ENCODE results near the gene PTER. TPM values are rescaled to one million over a fixed set of nuclear protein-coding genes. Genes with fewer than 3 reads are reported as not detected.
A peak's percentile ranks its signal among the peaks of the same experiment; 100 is the strongest.

The PTER gene
- total RNA-seq, 2 experiments from 2014 or later: 33.1 to 34.5 TPM

DNA sequence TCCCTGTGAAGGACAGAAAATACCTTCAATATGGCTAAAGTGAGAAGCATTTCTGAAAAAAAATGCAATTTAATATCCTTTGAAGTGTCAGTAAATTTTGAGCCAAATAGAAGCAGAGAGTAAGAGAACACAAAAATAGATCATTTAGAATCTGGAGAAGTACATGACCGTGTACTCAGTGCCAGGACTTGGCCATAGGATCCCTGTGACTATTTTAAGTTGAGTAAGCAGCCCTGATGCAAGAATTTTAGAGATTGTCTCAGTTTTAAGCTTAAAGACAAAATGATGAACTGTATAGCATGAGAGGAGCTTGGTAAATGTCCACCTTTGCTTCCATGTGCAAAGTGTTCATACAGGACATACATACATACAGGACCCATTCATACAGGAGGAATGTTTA, 2.5 kb downstream of the PTER start:
- ATAC-seq: no peak
- peaks cover 54% of the 10 kb centered on the region for H3K36me3 Mint-ChIP-seq (ENCODE audit: low read depth)
- H3K4me3 Mint-ChIP-seq: peak overlapping the region; percentile 89
- DNase-seq: no peak
- POLR2A ChIA-PET: no interaction called here
- peak overlapping the region; percentile 67 for H3K27ac Mint-ChIP-seq
- no peaks in the 10 kb centered on the region for H3K27me3 Mint-ChIP-seq
- H3K9me3 Mint-ChIP-seq (ENCODE audit: low read depth): no peaks in the 10 kb centered on the region
- intact Hi-C loops (cut with DNase I, micrococcal nuclease): loop anchor here (5.0 to 10.0 kb wide), 5 partner anchors 338 to 1482 kb away; partner anchors contain the start of genes MEIG1 (in 1 of the 2), STAM (in 1 of the 2), TRDMT1 (in 1 of the 2) and VIM (in 1 of the 2)
- CTCF ChIA-PET: no interaction called here
- H3K4me1 Mint-ChIP-seq: peaks cover 42% of the 10 kb centered on the region

DNA sequence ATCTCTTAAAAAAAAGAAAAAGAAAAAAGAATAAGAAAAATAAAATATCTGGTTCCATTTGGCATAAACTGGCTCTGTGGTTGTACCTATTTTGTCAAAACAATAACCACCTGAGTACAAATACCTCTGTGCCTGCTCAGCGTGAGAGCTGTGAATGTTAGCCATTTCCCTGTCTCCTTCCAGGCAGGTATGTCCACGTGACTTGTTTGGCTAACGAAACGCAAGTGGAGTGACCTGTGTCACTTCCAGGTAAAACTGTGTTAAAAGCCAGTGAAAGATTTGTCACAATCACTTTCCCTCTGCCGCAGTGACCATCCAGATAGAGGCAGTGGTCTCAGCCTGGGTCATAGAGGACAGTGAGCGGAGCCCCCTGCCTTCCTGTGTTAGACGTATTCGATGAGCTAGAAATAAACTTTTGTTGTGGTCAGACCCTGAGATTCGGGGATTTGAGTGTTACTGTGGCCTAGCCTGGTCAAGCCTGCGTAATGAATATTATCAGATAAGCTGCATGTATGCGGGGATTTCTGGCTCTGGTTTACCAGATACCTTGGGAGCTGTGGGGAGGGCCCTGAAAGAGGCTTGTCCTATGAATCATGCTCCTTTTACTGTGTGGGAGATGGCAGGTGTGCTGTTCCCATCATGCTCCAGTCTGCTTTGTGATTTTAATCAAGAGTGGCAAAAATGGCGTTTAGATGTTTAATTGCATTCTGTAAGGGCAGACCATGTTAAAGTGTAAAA, 3.8 kb downstream of the PTER start:
- H3K9me3 Mint-ChIP-seq (ENCODE audit: low read depth): no peaks in the 10 kb centered on the region
- DNase-seq (peak; percentile 33), ATAC-seq (no peak)
- intact Hi-C loops (cut with DNase I, micrococcal nuclease): loop anchor here in 1 of 2 experiments (1.0 kb wide), 1 partner anchor 339 kb away; no protein-coding TSS in a partner anchor
- peak overlapping the region; percentile 38 for H3K4me3 Mint-ChIP-seq
- H3K36me3 Mint-ChIP-seq (ENCODE audit: low read depth): peaks cover 59% of the 10 kb centered on the region
- H3K4me1 Mint-ChIP-seq: peaks cover 42% of the 10 kb centered on the region
- ChIA-PET CTCF (interaction anchor here (0.7 kb wide), 1 partner anchor 79 kb away, joined by 3 read pairs; no protein-coding TSS in a partner anchor), POLR2A (no interaction called here)
- no peaks in the 10 kb centered on the region for H3K27me3 Mint-ChIP-seq
- peak overlapping the region; percentile 9 for H3K27ac Mint-ChIP-seq

DNA sequence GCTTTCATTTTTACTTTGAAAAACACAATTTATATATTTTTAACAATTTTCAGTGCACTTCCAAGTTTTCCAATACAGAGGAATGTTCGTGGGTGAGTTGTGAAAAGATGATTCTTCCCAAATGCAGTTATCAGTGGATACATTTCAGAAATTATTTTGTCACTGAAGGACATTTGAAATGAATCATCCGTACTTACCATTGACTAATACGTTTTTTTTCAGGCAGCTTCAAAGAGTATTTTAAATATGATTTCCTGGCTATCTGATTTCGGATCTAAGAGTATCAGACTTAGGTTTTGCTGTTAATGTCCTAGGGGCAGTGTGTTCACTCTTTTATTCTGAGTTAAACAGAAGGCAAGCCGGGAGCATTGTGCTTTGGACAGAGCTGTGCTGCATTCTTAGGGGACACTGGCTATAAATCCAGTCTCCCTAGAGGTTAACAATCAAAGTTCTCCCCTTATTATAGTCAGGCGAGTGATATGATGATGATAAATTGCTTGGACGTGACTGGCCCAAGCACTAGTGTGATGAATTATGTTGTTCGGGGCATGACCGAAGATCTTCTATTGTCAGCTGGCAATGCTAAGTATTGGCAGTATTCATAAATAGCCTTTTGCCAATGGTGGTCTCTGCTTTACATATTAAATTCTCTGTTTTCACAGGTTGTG, 4.5 kb downstream of the PTER start:
- no peak for ATAC-seq
- Mint-ChIP-seq H3K36me3 (ENCODE audit: low read depth) (peaks cover 67% of the 10 kb centered on the region), H3K9me3 (ENCODE audit: low read depth) (no peaks in the 10 kb centered on the region), H3K27me3 (no peaks in the 10 kb centered on the region), H3K4me3 (peak overlapping the region; percentile 38), H3K27ac (peak overlapping the region; percentile 17), H3K4me1 (peaks cover 39% of the 10 kb centered on the region)
- intact Hi-C loops (cut with DNase I, micrococcal nuclease): no loop called here
- DNase-seq: no peak
- ChIA-PET CTCF (no interaction called here), POLR2A (no interaction called here)

DNA sequence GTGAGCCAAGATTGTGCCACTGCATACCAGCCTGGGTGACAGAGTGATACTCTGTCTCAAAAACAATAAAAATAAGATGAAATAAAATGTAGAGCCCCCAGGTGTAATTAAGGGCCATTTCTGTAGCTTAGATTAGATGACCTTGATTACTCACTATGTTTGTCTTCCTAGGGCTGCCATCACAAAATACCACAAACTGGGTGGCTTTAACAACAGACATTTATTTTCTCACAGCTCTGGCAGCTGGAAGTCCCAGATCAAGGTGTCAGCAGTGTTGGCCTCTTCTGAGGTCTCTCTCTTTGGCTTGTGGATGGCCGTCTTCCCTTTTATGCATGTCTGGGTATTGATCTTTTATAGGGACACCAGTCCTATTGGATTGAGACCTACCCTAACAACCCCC, 6.1 kb downstream of the PTER start:
- intact Hi-C loops (cut with DNase I, micrococcal nuclease): no loop called here
- Mint-ChIP-seq H3K9me3 (ENCODE audit: low read depth) (no peaks in the 10 kb centered on the region), H3K4me1 (peaks cover 36% of the 10 kb centered on the region), H3K27me3 (no peaks in the 10 kb centered on the region), H3K4me3 (no peak overlapping the region), H3K27ac (no peak overlapping the region), H3K36me3 (ENCODE audit: low read depth) (peaks cover 69% of the 10 kb centered on the region)
- DNase-seq (no peak), ATAC-seq (no peak)
- POLR2A ChIA-PET: no interaction called here
- CTCF ChIA-PET: interaction anchor here (1.0 to 1.2 kb wide), 2 partner anchors 11 to 324 kb away, joined by 3 read pairs; no protein-coding TSS in a partner anchor

DNA sequence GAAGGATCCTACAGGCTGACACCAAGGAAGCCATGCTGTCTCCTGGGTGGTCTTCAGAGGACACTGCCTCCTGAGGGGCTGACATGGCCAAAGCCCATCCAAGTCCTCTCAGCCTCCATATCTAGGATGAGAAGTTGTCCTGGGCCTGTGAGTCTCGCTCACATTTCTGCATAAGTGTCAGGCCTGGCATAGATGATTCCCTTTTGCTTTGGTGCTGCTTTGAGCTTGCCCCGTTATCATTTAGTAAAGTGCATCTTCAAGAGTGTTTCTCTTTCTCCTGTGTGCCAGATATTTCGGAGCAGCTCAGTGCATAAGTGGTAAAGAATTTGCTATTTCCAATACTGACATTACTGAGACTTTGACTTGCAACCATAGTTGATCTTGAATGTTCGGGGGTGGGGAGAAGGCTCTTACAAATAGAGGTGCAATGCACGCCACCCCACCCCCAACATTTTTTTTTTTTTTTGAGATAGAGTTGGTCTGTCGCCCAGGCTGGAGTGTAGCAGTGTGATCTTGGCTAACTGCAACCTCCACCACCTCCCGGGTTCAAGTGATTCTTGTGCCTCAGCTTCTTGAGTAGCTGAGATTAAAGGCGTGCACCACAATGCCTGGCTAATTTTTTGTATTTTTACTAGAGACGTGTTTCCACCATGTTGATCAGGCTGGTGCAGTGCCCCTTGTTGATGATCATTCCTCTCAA, 9.1 kb downstream of the PTER start:
- ChIA-PET POLR2A (interaction anchor here (1.5 kb wide), 1 partner anchor 9 kb away, joined by 8 read pairs; the partner anchor contains the start of gene PTER), CTCF (no interaction called here)
- intact Hi-C loops (cut with DNase I, micrococcal nuclease): no loop called here
- DNase-seq: no peak
- no peak overlapping the region for H3K27ac Mint-ChIP-seq
- no peak overlapping the region for H3K4me3 Mint-ChIP-seq
- ATAC-seq: no peak
- H3K4me1 Mint-ChIP-seq: peaks cover 13% of the 10 kb centered on the region
- peaks cover 62% of the 10 kb centered on the region for H3K36me3 Mint-ChIP-seq (ENCODE audit: low read depth)
- no peaks in the 10 kb centered on the region for H3K9me3 Mint-ChIP-seq (ENCODE audit: low read depth)
- H3K27me3 Mint-ChIP-seq: no peaks in the 10 kb centered on the region

DNA sequence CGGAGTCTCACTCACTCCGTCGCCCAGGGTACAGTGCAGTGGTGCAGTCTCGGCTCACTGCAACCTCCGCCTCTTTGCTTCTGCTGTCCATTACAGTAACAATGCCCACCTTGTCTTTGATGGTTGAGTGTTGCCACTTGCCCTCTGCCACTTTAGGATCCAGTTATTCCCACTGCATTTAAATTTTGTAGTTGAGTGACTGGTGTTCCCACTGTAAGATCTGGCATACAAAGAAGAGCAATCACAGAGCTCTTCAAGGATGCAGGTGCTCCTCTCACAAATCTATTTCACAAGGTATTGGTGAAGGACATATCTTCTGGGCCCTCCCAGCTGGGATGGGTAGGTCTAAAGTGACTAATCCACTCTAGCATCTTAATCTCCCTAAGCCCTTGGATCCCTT, 12.6 kb downstream of the PTER start:
- ATAC-seq (no peak), DNase-seq (no peak)
- CTCF ChIA-PET: interaction anchor here (0.7 kb wide), 1 partner anchor 332 kb away, joined by 3 read pairs; no protein-coding TSS in a partner anchor
- Mint-ChIP-seq H3K9me3 (ENCODE audit: low read depth) (no peaks in the 10 kb centered on the region), H3K4me3 (no peak overlapping the region), H3K4me1 (peaks cover 6% of the 10 kb centered on the region), H3K36me3 (ENCODE audit: low read depth) (peaks cover 41% of the 10 kb centered on the region), H3K27me3 (no peaks in the 10 kb centered on the region), H3K27ac (no peak overlapping the region)
- POLR2A ChIA-PET: interaction anchor here (0.6 kb wide), 1 partner anchor 23 kb away, joined by 4 read pairs; no protein-coding TSS in a partner anchor
- intact Hi-C loops (cut with DNase I, micrococcal nuclease): no loop called here

DNA sequence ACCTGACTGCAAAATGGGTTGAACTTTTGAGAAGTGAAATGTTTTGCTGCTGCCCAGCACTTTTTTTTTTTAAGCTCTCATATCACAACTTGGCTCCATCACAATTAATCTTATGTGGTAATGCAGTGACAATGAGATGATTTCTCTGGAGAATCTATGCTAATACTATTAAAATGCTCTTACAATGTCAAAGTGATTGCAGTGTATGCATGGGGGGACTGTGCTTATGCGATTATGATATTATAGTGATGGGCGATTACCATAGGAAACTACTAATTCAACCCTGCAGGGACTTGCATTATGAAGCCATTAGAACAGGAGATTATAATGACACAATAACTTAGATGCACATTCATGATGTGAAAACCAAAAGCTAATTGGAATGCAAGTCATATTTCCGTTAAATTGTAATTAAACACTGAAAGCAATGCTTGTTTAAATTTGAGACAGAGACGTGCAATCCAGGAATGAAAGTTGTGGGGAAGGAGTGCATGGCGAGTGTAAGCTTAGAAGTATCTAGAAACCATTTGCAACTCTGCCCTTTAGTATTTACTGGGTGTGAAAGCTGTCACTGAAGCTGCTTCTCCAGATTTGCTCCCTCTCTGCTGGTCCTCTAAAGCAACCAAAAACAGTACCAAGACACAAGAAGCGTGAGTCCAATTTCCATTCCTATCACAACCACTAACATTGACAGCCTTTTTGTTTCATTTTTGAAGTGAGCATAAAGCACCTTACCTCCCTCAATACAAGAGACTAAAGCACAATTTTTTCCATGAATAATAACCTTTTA, 21.6 kb downstream of the PTER start:
- intact Hi-C loops (cut with DNase I, micrococcal nuclease): no loop called here
- Mint-ChIP-seq H3K4me1 (peaks cover 13% of the 10 kb centered on the region), H3K4me3 (no peak overlapping the region), H3K27me3 (no peaks in the 10 kb centered on the region), H3K36me3 (ENCODE audit: low read depth) (peaks cover 23% of the 10 kb centered on the region), H3K27ac (no peak overlapping the region), H3K9me3 (ENCODE audit: low read depth) (no peaks in the 10 kb centered on the region)
- ATAC-seq (peak; percentile 65), DNase-seq (no peak)
- ChIA-PET POLR2A (no interaction called here), CTCF (interaction anchor here (1.1 kb wide), 1 partner anchor 30 kb away, joined by 6 read pairs; no protein-coding TSS in a partner anchor)

DNA sequence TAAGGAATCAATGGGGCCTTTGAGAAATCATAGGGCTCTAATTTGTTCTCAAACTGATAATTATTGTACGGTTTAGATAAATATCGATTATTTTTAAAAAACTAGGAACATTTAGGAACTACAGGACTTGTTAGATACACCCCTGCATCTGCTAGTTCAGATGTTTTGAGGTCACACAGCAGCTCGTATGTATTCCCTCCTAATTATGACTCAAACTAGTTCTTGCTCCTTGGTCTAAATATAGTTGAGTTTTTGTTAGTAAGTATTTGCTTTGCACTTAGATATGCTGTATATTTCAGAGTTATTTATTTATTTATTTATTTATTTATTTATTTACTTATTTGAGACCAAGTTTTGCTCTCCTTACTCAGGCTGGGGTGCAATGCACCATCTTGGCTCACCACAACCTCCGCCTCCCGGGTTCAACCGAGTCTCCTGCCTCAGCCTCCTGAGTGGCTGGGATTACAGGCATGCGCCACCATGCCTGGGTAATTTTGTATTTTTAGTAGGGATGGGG, 22.7 kb downstream of the PTER start:
- ChIA-PET POLR2A (no interaction called here), CTCF (no interaction called here)
- Mint-ChIP-seq H3K4me1 (peaks cover 14% of the 10 kb centered on the region), H3K36me3 (ENCODE audit: low read depth) (peaks cover 31% of the 10 kb centered on the region), H3K9me3 (ENCODE audit: low read depth) (peaks cover under 1% of the 10 kb centered on the region), H3K4me3 (no peak overlapping the region), H3K27ac (no peak overlapping the region), H3K27me3 (no peaks in the 10 kb centered on the region)
- DNase-seq (no peak), ATAC-seq (no peak)
- intact Hi-C loops (cut with DNase I, micrococcal nuclease): no loop called here

DNA sequence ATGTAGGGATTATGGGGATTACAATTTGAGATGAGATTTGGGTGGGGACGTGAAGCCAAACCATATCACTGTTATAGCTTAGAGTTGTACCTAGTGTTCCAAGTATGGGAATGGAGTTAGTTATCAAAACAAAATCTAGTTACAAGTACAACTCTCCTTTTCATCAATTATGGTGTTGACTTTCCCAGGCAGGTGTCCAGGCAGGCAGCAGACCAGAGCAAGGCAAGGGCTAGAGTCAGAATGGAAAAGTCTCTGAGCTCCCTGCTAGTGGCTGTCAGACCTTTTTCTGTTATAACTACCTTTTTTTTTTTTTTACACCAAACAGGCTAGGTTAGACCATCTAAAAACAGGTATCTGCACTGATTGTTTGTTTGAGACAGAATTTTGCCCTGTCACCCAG, 29.2 kb downstream of the PTER start:
- Mint-ChIP-seq H3K36me3 (ENCODE audit: low read depth) (peaks cover 56% of the 10 kb centered on the region), H3K27me3 (no peaks in the 10 kb centered on the region), H3K4me3 (no peak overlapping the region), H3K9me3 (ENCODE audit: low read depth) (peaks cover 3% of the 10 kb centered on the region), H3K27ac (no peak overlapping the region), H3K4me1 (peaks cover 40% of the 10 kb centered on the region)
- no peak for DNase-seq
- ChIA-PET POLR2A (no interaction called here), CTCF (no interaction called here)
- intact Hi-C loops (cut with DNase I, micrococcal nuclease): no loop called here
- no peak for ATAC-seq

DNA sequence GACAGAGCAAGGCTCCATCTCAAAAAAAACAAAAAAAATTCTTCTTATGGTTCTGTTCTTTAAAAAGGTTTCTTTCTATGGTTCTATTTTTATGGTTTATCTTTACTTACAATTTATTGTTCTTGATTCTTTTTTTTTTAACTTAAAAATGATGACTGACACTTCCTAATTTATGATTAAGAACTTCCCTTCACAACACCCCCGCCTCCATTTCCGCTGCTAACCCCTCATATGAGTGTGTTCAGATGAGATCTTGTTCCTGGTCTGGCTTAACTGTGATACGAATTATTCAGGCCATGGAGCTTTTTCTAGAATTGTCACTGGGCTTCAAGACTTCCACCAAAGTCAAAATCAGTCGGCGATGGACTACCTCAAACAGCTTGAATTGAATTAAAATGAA, 33.9 kb downstream of the PTER start:
- Mint-ChIP-seq H3K9me3 (ENCODE audit: low read depth) (no peaks in the 10 kb centered on the region), H3K27ac (peak overlapping the region; percentile 20), H3K4me1 (peaks cover 26% of the 10 kb centered on the region), H3K4me3 (no peak overlapping the region), H3K27me3 (no peaks in the 10 kb centered on the region), H3K36me3 (ENCODE audit: low read depth) (peaks cover 39% of the 10 kb centered on the region)
- ATAC-seq (peak; percentile 44), DNase-seq (peak; percentile 58)
- intact Hi-C loops (cut with DNase I, micrococcal nuclease): no loop called here
- ChIA-PET CTCF (no interaction called here), POLR2A (interaction anchor here (1.1 kb wide), 1 partner anchor 11 kb away, joined by 3 read pairs; no protein-coding TSS in a partner anchor)

DNA sequence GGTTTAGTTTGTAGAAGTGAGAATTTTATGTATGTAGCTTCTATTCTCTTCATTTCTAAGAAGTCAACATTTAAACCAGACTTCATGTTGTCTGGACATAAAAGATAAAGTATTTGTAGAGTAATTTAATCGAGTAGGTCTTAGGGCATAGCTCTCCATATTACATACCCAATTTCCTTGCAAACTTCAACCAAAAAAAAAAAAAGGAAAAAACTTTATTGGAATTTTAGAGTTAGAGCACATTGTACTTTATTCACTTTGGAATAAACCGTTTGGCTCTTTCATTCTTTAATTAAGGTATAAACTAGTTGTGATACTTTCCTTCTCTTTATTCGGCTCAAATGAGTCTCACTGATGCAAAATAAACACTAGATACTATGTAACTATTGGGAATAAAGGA, 36.0 kb downstream of the PTER start:
- Mint-ChIP-seq H3K27ac (no peak overlapping the region), H3K4me3 (no peak overlapping the region), H3K4me1 (peaks cover 19% of the 10 kb centered on the region), H3K9me3 (ENCODE audit: low read depth) (no peaks in the 10 kb centered on the region), H3K36me3 (ENCODE audit: low read depth) (peaks cover 33% of the 10 kb centered on the region), H3K27me3 (no peaks in the 10 kb centered on the region)
- ChIA-PET POLR2A (no interaction called here), CTCF (no interaction called here)
- DNase-seq: no peak
- intact Hi-C loops (cut with DNase I, micrococcal nuclease): no loop called here
- no peak for ATAC-seq

All from activated CD4-positive, alpha-beta T cell treated with anti-CD3 and anti-CD28 coated beads for 36 hours (primary cell).